Sigmoid colon (tissue), 4 donors: Measurements from ENCODE around the gene PAWR.

Experiments
- EP300 ChIP-seq, 4 donors: sonication (generic); formaldehyde crosslinking; IDR thresholded peaks; one replicate each; pipeline ENCODE4 v1.6.1; 2017; ENCODE audit warnings: antibody characterized with exemption in 4 of 4
- POLR2A ChIP-seq, 2 donors: fragments of 450-650 bp; IDR thresholded peaks; one replicate each; pipeline ENCODE4 v1.6.1; 2016; ENCODE audit warnings: antibody characterized with exemption in 2 of 2, mild to moderate bottlenecking in 2 of 2, moderate library complexity in 2 of 2
- POLR2AphosphoS5 ChIP-seq, 4 donors: sonication (generic); formaldehyde crosslinking; IDR thresholded peaks; one replicate each; pipeline ENCODE4 v1.6.1; 2017; ENCODE audit warnings: antibody characterized with exemption in 4 of 4
- TF ChIP-seq, protein P1 (sequence below), 4 experiments: fragments of 450-650 bp in 3 of 4; fragments of 200-600 bp in 1 of 4; IDR thresholded peaks; one replicate each; pipeline ENCODE4 v1.5.1; 2016 to 2019; ENCODE audit warnings: antibody characterized with exemption in 4 of 4, mild to moderate bottlenecking in 3 of 4, moderate library complexity in 2 of 4

- TF ChIP-seq, protein P1, sequence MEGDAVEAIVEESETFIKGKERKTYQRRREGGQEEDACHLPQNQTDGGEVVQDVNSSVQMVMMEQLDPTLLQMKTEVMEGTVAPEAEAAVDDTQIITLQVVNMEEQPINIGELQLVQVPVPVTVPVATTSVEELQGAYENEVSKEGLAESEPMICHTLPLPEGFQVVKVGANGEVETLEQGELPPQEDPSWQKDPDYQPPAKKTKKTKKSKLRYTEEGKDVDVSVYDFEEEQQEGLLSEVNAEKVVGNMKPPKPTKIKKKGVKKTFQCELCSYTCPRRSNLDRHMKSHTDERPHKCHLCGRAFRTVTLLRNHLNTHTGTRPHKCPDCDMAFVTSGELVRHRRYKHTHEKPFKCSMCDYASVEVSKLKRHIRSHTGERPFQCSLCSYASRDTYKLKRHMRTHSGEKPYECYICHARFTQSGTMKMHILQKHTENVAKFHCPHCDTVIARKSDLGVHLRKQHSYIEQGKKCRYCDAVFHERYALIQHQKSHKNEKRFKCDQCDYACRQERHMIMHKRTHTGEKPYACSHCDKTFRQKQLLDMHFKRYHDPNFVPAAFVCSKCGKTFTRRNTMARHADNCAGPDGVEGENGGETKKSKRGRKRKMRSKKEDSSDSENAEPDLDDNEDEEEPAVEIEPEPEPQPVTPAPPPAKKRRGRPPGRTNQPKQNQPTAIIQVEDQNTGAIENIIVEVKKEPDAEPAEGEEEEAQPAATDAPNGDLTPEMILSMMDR (IDR thresholded peaks at IDR 0.05) = no peak
- TF ChIP-seq POLR2A (IDR thresholded peaks at IDR 0.05) = no peak
- TF ChIP-seq EP300 (IDR thresholded peaks at IDR 0.05) = no peak
- TF ChIP-seq POLR2AphosphoS5 (IDR thresholded peaks at IDR 0.05) = no peak
Observed at GRCh38 chr12:79567175-79567563, 123.6 kb downstream of the PAWR start.
